ENCODE results near the gene AKAP1. TPM values are rescaled to one million over a fixed set of nuclear protein-coding genes. Genes with fewer than 3 reads are reported as not detected.
A peak's percentile ranks its signal among the peaks of the same experiment; 100 is the strongest.

Gene AKAP1
- polyA plus RNA-seq, 1 of the 3 experiments (the other 2 are of a cell fraction), result 36.3 TPM

DNA sequence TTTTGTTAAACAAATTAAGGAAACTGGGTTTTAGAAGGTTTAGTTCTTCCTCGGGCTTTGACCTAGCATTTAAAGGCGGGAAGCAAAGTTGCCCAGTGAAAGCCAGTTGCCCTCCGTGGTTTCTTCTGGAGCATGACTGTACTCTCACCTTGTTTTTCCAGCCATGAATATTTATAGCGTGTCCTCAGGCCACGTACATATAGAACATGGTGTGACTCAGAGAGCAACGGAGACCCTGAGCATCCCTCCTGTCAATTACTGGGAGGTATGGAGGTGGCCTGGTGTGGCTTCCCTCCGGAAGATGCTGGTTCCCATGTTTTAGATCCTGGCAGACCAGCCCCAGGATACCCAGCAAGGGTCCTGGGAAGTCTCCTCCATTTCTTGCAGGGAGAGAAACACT lies 48.4 kb downstream of the AKAP1 start:
- H3K9me2 ChIP-seq, result no peaks in the 10 kb centered on the region

More for the DNA sequence above, 48.4 kb downstream of the AKAP1 start:
- Histone ChIP-seq H2AFZ (ENCODE audit: low read depth) (no peak overlapping the region), H3K36me3 (replicated peaks in 1 of 2; ENCODE audit: control insufficient read depth in 1 of 2, insufficient read depth in 2 of 2, low read length in 1 of 2) (no peaks in the 10 kb centered on the region), H4K20me1 (ENCODE audit: insufficient read depth) (no peaks in the 10 kb centered on the region), H3F3A (replicated peaks; ENCODE audit: insufficient read depth) (peaks cover 6% of the 10 kb centered on the region), H3K9me3 (no peaks in the 10 kb centered on the region), H3K4me1 (ENCODE audit: control insufficient read depth in 1 of 2, insufficient read depth in 2 of 2, low read depth in 1 of 2, low read length in 1 of 2) (peaks cover 0 to 15% of the 10 kb centered on the region in 2 experiments; a peak in 1 of 4 replicates), H3K9ac (no peak overlapping the region), H3K27ac (ENCODE audit: low read depth in 2 of 2, low read length in 1 of 2) (peak overlapping the region in 1 of 2 experiments; percentile 64; a peak in 1 of 4 replicates), H3K4me2 (no peak overlapping the region), H3K4me3 (ENCODE audit: low read depth in 2 of 2, low read length in 1 of 2) (no peak overlapping the region), H3K27me3 (ENCODE audit: insufficient read depth) (no peaks in the 10 kb centered on the region), H3K79me2 (ENCODE audit: insufficient read depth) (no peaks in the 10 kb centered on the region)
- ChIA-PET CTCF (interaction anchor here (0.6 to 3.0 kb wide), 14 partner anchors 12 to 867 kb away, joined by 3 to 17 read pairs (median 4); no protein-coding TSS in a partner anchor), POLR2A (no interaction called here)
- TF ChIP-seq RFX5 (IDR thresholded peaks at IDR 0.05; ENCODE audit: low read length), result no peak
- TF ChIP-seq CHD2 (IDR thresholded peaks at IDR 0.05; ENCODE audit: low read length, partially characterized antibody), result no peak
- no peak for TF ChIP-seq EP300 (IDR thresholded peaks at IDR 0.05; ENCODE audit: borderline replicate concordance in 1 of 2, low read depth in 1 of 2, low read length in 1 of 2)
- TF ChIP-seq SMC3 (IDR thresholded peaks at IDR 0.05; ENCODE audit: low read depth, low read length), result no peak
- no peak for TF ChIP-seq SIN3A (IDR thresholded peaks at IDR 0.05; ENCODE audit: borderline replicate concordance, low read depth, low read length)
- no peak for TF ChIP-seq FOXM1 (IDR thresholded peaks at IDR 0.05; ENCODE audit: low read depth)
- TF ChIP-seq GABPA (IDR thresholded peaks at IDR 0.05; ENCODE audit: low read depth), result no peak
- TF ChIP-seq, protein P1, sequence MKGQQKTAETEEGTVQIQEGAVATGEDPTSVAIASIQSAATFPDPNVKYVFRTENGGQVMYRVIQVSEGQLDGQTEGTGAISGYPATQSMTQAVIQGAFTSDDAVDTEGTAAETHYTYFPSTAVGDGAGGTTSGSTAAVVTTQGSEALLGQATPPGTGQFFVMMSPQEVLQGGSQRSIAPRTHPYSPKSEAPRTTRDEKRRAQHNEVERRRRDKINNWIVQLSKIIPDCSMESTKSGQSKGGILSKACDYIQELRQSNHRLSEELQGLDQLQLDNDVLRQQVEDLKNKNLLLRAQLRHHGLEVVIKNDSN (IDR thresholded peaks at IDR 0.05; ENCODE audit: borderline replicate concordance, low read depth), result no peak
- TF ChIP-seq RAD21 (IDR thresholded peaks at IDR 0.05; ENCODE audit: low read length), result no peak
- TF ChIP-seq TCF12 (IDR thresholded peaks at IDR 0.05), result no peak
- TF ChIP-seq YY1 (IDR thresholded peaks at IDR 0.05; ENCODE audit: low read depth), result no peak
- TF ChIP-seq, protein P2, sequence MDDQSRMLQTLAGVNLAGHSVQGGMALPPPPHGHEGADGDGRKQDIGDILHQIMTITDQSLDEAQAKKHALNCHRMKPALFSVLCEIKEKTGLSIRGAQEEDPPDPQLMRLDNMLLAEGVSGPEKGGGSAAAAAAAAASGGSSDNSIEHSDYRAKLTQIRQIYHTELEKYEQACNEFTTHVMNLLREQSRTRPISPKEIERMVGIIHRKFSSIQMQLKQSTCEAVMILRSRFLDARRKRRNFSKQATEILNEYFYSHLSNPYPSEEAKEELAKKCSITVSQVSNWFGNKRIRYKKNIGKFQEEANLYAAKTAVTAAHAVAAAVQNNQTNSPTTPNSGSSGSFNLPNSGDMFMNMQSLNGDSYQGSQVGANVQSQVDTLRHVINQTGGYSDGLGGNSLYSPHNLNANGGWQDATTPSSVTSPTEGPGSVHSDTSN (IDR thresholded peaks at IDR 0.05), result no peak
- TF ChIP-seq, protein P3, sequence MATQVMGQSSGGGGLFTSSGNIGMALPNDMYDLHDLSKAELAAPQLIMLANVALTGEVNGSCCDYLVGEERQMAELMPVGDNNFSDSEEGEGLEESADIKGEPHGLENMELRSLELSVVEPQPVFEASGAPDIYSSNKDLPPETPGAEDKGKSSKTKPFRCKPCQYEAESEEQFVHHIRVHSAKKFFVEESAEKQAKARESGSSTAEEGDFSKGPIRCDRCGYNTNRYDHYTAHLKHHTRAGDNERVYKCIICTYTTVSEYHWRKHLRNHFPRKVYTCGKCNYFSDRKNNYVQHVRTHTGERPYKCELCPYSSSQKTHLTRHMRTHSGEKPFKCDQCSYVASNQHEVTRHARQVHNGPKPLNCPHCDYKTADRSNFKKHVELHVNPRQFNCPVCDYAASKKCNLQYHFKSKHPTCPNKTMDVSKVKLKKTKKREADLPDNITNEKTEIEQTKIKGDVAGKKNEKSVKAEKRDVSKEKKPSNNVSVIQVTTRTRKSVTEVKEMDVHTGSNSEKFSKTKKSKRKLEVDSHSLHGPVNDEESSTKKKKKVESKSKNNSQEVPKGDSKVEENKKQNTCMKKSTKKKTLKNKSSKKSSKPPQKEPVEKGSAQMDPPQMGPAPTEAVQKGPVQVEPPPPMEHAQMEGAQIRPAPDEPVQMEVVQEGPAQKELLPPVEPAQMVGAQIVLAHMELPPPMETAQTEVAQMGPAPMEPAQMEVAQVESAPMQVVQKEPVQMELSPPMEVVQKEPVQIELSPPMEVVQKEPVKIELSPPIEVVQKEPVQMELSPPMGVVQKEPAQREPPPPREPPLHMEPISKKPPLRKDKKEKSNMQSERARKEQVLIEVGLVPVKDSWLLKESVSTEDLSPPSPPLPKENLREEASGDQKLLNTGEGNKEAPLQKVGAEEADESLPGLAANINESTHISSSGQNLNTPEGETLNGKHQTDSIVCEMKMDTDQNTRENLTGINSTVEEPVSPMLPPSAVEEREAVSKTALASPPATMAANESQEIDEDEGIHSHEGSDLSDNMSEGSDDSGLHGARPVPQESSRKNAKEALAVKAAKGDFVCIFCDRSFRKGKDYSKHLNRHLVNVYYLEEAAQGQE (IDR thresholded peaks at IDR 0.05; ENCODE audit: low read depth, low read length), result no peak
- TF ChIP-seq MXI1 (IDR thresholded peaks at IDR 0.05; ENCODE audit: low read depth, low read length), result no peak
- WGBS (ENCODE audit: low lambda C conversion rate), result 84% methylated on average over 7 of the region's 7 CpGs
- DNase-seq, result no peak

Measured in SK-N-SH (cell line).